HCT116 (cell line): ENCODE results near the gene IST1.

ENCODE experiments used
- ZBTB33 ChIP-seq: IDR thresholded peaks from 2 replicates; pipeline ENCODE4 v1.6.1; 2011; ENCODE audit warnings: mild to moderate bottlenecking, low read length, moderate library complexity; ENCODE audit not compliant: insufficient replicate concordance; ENCODE audit errors: extremely low read depth
- TF ChIP-seq, protein P1 (sequence below), 3 experiments: fragments of 200-600 bp in 1 of 3; sonication (generic) in 1 of 3; IDR thresholded peaks in 2 of 3; conservative IDR thresholded peaks in 1 of 3; 2 replicates each; pipeline ENCODE4 v1.5.1; 2012 to 2017; ENCODE audit warnings: low read depth in 2 of 3, low read length in 2 of 3, antibody characterized with exemption in 1 of 3, borderline replicate concordance in 1 of 3, control low read depth in 1 of 3, mild to moderate bottlenecking in 1 of 3, mixed read lengths in 1 of 3, mixed run types in 1 of 3, moderate library complexity in 1 of 3; ENCODE audit not compliant: insufficient read depth in 1 of 3
- TF ChIP-seq, protein P2 (sequence below): IDR thresholded peaks from 2 replicates; pipeline ENCODE4 v1.6.1; 2012; ENCODE audit warnings: low read depth

DNA sequence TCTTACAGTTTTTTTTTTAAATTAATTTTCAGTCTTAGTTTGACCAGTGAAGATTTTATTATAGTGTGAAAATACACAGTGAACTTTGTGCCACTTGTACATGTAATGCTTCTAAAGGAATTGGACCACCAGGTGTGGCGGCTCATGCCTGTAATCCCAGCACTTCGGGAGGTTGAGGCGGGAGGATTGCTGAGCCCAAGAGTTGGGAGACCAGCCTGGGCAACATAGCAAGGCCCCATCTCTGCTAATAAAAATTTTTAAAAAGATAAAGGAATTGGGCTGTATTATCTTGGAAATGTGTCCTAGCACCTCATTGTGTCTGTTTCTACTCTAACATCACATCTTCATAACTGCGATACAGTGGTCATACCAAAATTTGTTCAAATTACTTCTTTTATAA, 3.8 kb downstream of the IST1 start:
- TF ChIP-seq, protein P1, sequence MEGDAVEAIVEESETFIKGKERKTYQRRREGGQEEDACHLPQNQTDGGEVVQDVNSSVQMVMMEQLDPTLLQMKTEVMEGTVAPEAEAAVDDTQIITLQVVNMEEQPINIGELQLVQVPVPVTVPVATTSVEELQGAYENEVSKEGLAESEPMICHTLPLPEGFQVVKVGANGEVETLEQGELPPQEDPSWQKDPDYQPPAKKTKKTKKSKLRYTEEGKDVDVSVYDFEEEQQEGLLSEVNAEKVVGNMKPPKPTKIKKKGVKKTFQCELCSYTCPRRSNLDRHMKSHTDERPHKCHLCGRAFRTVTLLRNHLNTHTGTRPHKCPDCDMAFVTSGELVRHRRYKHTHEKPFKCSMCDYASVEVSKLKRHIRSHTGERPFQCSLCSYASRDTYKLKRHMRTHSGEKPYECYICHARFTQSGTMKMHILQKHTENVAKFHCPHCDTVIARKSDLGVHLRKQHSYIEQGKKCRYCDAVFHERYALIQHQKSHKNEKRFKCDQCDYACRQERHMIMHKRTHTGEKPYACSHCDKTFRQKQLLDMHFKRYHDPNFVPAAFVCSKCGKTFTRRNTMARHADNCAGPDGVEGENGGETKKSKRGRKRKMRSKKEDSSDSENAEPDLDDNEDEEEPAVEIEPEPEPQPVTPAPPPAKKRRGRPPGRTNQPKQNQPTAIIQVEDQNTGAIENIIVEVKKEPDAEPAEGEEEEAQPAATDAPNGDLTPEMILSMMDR (IDR thresholded peaks at IDR 0.05 in 2 of 3, conservative IDR thresholded peaks at IDR 0.05 in 1 of 3; ENCODE audit: borderline replicate concordance in 1 of 3, insufficient read depth in 1 of 3, low read depth in 2 of 3, low read length in 2 of 3) = no peak
- TF ChIP-seq ZBTB33 = no peak
- TF ChIP-seq, protein P2, sequence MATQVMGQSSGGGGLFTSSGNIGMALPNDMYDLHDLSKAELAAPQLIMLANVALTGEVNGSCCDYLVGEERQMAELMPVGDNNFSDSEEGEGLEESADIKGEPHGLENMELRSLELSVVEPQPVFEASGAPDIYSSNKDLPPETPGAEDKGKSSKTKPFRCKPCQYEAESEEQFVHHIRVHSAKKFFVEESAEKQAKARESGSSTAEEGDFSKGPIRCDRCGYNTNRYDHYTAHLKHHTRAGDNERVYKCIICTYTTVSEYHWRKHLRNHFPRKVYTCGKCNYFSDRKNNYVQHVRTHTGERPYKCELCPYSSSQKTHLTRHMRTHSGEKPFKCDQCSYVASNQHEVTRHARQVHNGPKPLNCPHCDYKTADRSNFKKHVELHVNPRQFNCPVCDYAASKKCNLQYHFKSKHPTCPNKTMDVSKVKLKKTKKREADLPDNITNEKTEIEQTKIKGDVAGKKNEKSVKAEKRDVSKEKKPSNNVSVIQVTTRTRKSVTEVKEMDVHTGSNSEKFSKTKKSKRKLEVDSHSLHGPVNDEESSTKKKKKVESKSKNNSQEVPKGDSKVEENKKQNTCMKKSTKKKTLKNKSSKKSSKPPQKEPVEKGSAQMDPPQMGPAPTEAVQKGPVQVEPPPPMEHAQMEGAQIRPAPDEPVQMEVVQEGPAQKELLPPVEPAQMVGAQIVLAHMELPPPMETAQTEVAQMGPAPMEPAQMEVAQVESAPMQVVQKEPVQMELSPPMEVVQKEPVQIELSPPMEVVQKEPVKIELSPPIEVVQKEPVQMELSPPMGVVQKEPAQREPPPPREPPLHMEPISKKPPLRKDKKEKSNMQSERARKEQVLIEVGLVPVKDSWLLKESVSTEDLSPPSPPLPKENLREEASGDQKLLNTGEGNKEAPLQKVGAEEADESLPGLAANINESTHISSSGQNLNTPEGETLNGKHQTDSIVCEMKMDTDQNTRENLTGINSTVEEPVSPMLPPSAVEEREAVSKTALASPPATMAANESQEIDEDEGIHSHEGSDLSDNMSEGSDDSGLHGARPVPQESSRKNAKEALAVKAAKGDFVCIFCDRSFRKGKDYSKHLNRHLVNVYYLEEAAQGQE = no peak
